ENCODE results near the gene CMTM3.
"Not testable (repeated sequence)": the region's sequence is repeated elsewhere in the genome, so short reads cannot be mapped to it uniquely, and the experiment has no call there.

CMTM3 gene

GRCh38 chr16:66585481-66586239, 18.8 kb upstream of the CMTM3 start:
- DNase-seq: no peak

DNA sequence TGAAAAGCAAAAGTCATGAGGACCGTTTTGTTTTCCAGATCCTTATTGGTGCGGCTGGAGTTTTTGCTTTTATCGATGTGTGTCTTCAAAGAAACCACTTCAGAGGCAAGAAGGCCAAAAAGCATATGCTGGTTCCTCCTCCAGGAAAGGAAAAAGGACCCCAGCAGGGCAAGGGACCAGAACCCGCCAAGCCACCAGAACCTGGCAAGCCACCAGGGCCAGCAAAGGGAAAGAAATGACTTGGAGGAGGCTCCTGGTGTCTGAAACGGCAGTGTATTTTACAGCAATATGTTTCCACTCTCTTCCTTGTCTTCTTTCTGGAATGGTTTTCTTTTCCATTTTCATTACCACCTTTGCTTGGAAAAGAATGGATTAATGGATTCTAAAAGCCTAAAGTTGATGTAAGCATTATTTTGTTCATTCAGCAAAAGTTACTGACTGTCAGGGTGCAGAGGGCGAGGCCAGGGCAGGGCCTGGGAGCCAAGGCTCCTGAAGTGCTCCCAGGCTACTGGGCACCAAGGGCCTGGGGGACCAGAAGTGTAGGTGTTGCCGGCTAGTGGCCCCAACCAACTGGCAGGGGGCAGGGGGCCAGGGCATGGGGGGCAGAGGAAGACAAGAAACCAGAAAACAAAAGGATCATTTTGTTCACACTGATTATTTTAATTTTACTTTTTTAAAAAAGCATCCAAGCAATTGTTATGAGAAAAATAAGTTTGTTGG, 16.5 kb upstream of the CMTM3 start:
- DNase-seq: no peak

- peak; percentile 78 to 85 for DNase-seq
Observed at GRCh38 chr16:66588981-66589713, 15.4 kb upstream of the CMTM3 start.

- peak; percentile 28 to 58 for DNase-seq
Observed at GRCh38 chr16:66590322-66590721, 14.2 kb upstream of the CMTM3 start.

DNA sequence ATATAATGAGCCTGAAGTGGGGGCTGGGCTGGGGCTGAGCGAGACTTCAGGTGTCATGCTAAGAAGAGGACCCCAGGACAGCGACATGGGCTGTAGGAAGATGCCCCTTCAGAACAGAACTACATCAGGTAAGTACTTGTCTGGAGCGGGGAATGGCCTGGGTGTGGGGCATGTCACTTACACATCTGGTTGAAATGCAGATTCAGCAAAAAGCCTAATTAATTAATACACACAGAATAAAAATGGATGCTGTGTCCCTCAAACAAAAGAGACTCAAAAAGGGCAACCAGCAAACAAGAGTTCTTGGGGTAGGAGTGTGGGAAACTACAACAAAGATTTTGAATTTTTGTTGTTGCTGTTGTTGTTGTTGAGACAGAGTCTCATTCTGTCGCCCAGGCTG, 13.5 kb upstream of the CMTM3 start:
- DNase-seq: no peak

GRCh38 chr16:66592241-66592640, 12.3 kb upstream of the CMTM3 start:
- DNase-seq: no peak

GRCh38 chr16:66592814-66593213, 11.7 kb upstream of the CMTM3 start:
- DNase-seq: no peak

GRCh38 chr16:66594739-66595138, 9.8 kb upstream of the CMTM3 start:
- no peak for DNase-seq

DNA sequence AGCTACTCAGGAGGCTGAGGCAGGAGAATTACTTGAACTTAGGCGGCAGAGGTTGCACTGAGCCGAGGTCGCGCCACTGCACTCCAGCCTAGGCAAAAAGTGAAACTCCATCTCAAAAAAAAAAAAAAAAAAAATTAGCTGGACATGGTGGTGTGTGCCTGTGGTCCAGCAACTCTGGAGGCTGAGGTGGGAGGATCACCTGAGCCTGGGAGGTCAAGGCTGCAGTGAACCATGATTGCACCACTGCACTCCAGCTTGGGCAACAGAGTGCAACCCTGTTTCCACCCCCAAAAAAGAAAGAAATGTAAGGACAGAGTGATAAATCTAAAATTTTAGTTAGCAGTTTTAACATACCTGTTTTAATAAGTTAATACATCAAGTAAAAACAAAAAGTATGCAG, 7.9 kb upstream of the CMTM3 start:
- not testable (repeated sequence) for DNase-seq

DNA sequence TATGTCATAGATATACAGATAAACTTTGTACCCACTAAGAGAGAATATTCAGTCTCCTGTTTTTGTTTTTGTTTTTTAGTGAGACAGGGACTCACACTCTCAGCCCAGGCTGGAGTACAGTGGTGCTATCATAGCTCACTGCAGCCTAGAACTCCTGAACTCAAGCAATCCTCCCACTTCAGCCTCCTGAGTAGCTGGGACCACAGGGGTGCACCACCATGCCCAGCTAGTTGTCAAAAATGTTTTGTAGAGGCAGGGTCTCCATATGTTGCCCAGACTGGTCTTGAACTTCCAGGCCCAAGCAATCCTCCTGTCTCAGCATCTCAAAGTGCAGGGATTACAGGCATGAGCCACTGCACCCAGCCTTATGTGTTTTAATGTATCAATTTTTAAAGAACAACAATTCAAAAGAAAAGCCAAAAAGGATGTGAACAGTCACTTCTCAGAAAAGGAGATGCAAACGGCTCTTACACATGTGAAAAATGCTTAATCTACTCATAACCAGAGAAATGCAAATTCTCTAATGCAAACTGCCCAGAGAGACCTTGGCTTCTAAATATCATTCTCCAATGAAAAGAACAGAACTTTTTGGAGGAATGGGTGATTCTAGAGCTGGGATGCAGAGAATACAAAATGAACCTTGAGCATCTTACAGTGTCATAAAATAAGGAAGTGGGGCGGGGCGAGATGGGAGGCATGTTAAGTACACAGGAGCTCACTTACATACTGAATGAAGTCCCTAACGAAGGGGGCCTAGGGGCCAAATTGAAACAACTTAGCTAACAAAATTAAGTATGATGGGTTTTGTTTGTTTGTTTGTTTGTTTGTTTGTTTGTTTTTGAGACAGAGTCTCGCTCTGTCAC, 7.3 kb upstream of the CMTM3 start:
- DNase-seq: no peak

DNA sequence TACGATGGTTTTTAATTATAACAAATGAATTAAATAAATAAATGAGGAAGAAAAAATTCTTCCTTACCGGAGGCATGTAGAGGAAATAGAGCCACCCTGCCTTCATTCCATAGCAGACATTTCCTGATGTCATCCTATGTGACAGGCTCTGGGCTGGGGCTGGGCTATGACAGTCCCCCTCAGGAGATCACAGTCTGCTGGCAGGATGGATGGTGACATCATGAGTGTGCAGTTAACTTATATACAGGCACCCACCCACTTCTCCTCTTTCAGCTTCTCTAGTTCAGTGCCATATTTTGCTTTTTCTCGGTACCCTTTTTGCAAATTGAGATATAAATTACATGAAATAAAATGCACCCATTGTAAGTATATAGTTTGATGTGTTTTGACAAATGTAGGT, 6.4 kb upstream of the CMTM3 start:
- DNase-seq: no peak

- DNase-seq: no peak
Observed at GRCh38 chr16:66599726-66600125, 4.8 kb upstream of the CMTM3 start.

GRCh38 chr16:66600477-66600876, 4.0 kb upstream of the CMTM3 start:
- no peak for DNase-seq

DNA sequence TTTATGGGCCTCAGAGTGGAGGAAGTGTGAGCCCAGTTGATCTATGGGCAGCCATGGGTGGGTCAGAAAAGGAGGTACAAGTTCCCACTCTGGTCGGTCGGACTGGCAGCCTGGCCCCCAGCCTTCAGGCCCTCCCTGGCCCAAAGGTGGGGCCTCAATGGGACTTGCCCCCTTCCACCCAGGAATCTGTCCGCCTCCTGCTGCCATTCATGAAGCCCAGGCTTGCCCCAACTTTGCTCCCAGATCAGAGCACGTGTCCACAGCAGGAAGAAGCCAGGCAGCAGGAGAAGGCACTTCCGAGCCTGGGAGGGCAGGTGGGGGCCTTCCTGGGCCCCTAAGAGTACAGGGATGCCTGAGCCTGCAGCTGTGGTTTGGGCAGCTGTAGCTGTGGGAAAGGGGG, 3.0 kb upstream of the CMTM3 start:
- no peak for DNase-seq

DNA sequence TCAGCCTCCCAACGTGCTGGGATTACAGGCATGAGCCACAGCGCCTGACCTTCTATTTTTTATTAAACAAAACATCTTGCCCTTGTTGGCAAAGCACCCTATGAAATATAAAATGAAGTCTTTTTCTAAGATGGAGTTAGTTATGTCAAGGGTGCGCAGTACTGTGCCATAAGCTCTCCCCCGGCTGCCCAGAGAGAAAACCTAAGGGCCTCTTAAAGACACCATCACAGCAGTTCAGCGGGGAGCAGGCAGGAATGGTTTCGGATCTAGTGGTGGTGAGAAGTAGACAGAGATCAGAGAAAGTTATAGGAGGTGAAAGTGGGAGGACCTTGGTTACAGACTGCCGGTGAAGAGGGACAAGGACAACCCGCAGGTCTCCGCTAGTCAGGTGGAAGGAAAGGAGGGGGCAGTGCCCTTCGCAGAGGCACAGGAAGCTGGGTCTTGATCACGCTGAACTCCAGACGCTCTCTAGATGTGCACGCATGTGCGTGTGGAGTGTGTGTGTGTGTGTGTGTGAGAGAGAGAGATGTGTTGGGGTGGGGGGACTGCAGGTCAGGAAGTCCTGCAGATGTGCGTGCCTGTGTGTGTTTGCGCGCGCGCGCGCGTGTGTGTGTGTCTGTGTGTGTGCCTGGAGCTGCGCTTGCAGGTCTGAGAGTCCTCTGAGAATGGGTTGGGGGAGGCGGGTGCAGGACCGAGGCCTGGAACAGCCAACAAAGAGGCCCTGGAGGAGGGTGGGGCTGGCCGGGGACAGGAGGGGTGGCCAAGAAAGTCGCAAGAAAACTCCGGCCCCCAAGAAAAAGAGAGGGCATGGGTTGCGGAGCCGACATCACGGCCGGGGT, 748 bp upstream of the CMTM3 start:
- peak; percentile 85 to 88 for DNase-seq

- DNase-seq: peak in 1 of 2 donors; percentile 29
Observed at GRCh38 chr16:66605177-66605978, 874 bp downstream of the CMTM3 start.

GRCh38 chr16:66605979-66606751, 1.7 kb downstream of the CMTM3 start:
- peak; percentile 16 to 20 for DNase-seq

GRCh38 chr16:66608241-66609138, 4.0 kb downstream of the CMTM3 start:
- peak; percentile 77 to 82 for DNase-seq

DNA sequence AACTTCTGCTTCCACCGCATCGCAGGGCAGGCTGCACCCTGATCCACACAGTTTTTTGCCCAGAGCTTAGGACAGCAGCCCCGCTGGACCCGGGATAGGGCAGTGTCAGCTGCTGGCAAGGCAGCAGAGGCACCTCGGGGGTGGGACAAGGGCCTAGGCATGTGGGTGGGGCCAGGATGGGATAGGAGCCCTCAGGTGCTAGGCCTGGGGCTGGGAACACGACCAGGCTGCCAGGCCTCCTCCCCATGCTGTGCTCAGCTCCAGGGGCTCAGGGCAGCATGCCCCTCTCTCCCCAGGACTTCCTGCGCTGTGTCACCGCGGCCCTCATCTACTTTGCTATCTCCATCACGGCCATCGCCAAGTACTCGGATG, 4.6 kb downstream of the CMTM3 start:
- no peak for DNase-seq

All from CD4-positive, alpha-beta T cell treated with Interleukin-4 for 1 hour (primary cell).